DOHH2 (cell line): Measurements from ENCODE around the gene BMP8B.

Source experiments
- CTCF ChIP-seq: fragments of 200-600 bp; sonication (generic); IDR thresholded peaks from one replicate; pipeline ENCODE4 v1.5.1; 2014; ENCODE audit warnings: antibody characterized with exemption, mild to moderate bottlenecking, low read depth, low read length; ENCODE audit not compliant: poor library complexity, severe bottlenecking
- EZH2phosphoT487 ChIP-seq: fragments of 200-600 bp; sonication (generic); IDR thresholded peaks from 2 replicates; pipeline ENCODE4 v1.6.1; 2017; ENCODE audit warnings: borderline replicate concordance, mild to moderate bottlenecking, antibody characterized with exemption, low read length, moderate library complexity, mixed read lengths

GRCh38 chr1:39825432-39825941 is 36.8 kb upstream of the BMP8B start:
- TF ChIP-seq CTCF (no peak), EZH2phosphoT487 (no peak)
